SK-N-SH (cell line): ENCODE measurements around the gene ATP7B. TPM values are rescaled to one million over a fixed set of nuclear protein-coding genes. Genes with fewer than 3 reads are reported as not detected.

Experiments used
- CTCF ChIA-PET: fragments of 300-600, 350-600 bp; formaldehyde crosslinking; extraction: SDS; loops from one replicate; lab custom pipeline; 2021; lab: Yijun Ruan, JAX
- POLR2A ChIA-PET: fragments of 350-600 bp; sonication (Branson Sonifier 250); formaldehyde crosslinking; extraction: SDS; loops from one replicate; lab custom pipeline; 2020; ENCODE audit warnings: antibody characterized with exemption, inconsistent platforms; lab: Yijun Ruan, JAX
- DNase-seq: peaks from one replicate; pipeline ENCODE4 v3.0.0; 2012
- H2AFZ ChIP-seq: fragments of 200-600 bp; sonication (generic); 2 replicates; pipeline ENCODE4 v1.8.1; 2016; ENCODE audit warnings: antibody characterized with exemption, mild to moderate bottlenecking, low read depth
- H3F3A ChIP-seq: fragments of 200-600 bp; sonication (generic); replicated peaks from 2 replicates; pipeline ENCODE3; 2016; ENCODE audit warnings: antibody characterized with exemption, mild to moderate bottlenecking; ENCODE audit not compliant: insufficient read depth
- H3K27ac ChIP-seq, 2 experiments: fragments of 200-500 bp in 1 of 2; fragments of 200-600 bp in 1 of 2; sonication (Bioruptor generic) in 1 of 2; sonication (generic), shearing (Covaris generic) in 1 of 2; 2 replicates each; pipeline versions ENCODE4 v1.5.1 to v1.6.1; 2014 to 2016; ENCODE audit warnings: low read depth in 2 of 2, inconsistent platforms in 1 of 2, low read length in 1 of 2, mild to moderate bottlenecking in 1 of 2, mixed read lengths in 1 of 2
- H3K27me3 ChIP-seq: fragments of 200-600 bp; sonication (generic), shearing (Covaris generic); 2 replicates; pipeline ENCODE4 v1.6.1; 2016; ENCODE audit warnings: mixed run types; ENCODE audit not compliant: insufficient read depth
- H3K36me3 ChIP-seq, 2 experiments: fragments of 200-500 bp in 1 of 2; fragments of 200-600 bp in 1 of 2; sonication (Bioruptor generic) in 1 of 2; sonication (generic) in 1 of 2; replicated peaks in 1 of 2; 2 replicates each; pipeline versions ENCODE3 to v1.5.1; 2014 to 2016; ENCODE audit warnings: low read length in 1 of 2, mild to moderate bottlenecking in 1 of 2; ENCODE audit not compliant: insufficient read depth in 2 of 2, control insufficient read depth in 1 of 2
- H3K4me1 ChIP-seq, 2 experiments: fragments of 200-500 bp in 1 of 2; fragments of 200-600 bp in 1 of 2; sonication (Bioruptor generic) in 1 of 2; sonication (generic), shearing (Covaris generic) in 1 of 2; 2 replicates each; pipeline versions ENCODE4 v1.5.1 to v1.6.1; 2014 to 2016; ENCODE audit warnings: low read depth in 1 of 2, low read length in 1 of 2, mixed run types in 1 of 2; ENCODE audit not compliant: insufficient read depth in 2 of 2, control insufficient read depth in 1 of 2
- H3K4me2 ChIP-seq: fragments of 200-600 bp; sonication (generic), shearing (Covaris generic); 2 replicates; pipeline ENCODE4 v1.6.1; 2017; ENCODE audit warnings: mixed run types
- H3K4me3 ChIP-seq, 2 experiments: fragments of 200-500 bp in 1 of 2; fragments of 200-600 bp in 1 of 2; sonication (Bioruptor generic) in 1 of 2; sonication (generic), shearing (Covaris generic) in 1 of 2; 2 replicates each; pipeline versions ENCODE4 v1.5.1 to v1.8.1; 2014 to 2016; ENCODE audit warnings: low read depth in 2 of 2, inconsistent platforms in 1 of 2, low read length in 1 of 2, mild to moderate bottlenecking in 1 of 2, mixed read lengths in 1 of 2, moderate library complexity in 1 of 2
- H3K79me2 ChIP-seq: fragments of 200-600 bp; sonication (generic); 2 replicates; pipeline ENCODE4 v1.8.1; 2017; ENCODE audit warnings: mild to moderate bottlenecking; ENCODE audit not compliant: insufficient read depth
- H3K9ac ChIP-seq: fragments of 200-600 bp; sonication (generic); 2 replicates; pipeline ENCODE4 v1.6.1; 2017; ENCODE audit warnings: mixed run types
- H3K9me2 ChIP-seq: fragments of 200-600 bp; sonication (generic); 2 replicates; pipeline ENCODE4 v1.6.1; 2017; ENCODE audit warnings: mixed run types
- H3K9me3 ChIP-seq: fragments of 200-600 bp; sonication (generic); 2 replicates; pipeline ENCODE4 v1.6.1; 2017; ENCODE audit warnings: mixed run types, mild to moderate bottlenecking, moderate library complexity
- H4K20me1 ChIP-seq: fragments of 200-600 bp; sonication (generic); 2 replicates; pipeline ENCODE4 v1.6.1; 2017; ENCODE audit warnings: mild to moderate bottlenecking, mixed run types; ENCODE audit not compliant: insufficient read depth
- CHD2 ChIP-seq: fragments of 150-350 bp; IDR thresholded peaks from 2 replicates; pipeline ENCODE4 v1.6.1; 2018; ENCODE audit warnings: low read length; ENCODE audit not compliant: partially characterized antibody
- EP300 ChIP-seq, 2 experiments: IDR thresholded peaks; 2 replicates each; pipeline versions ENCODE4 v1.4.0 to v1.6.1; 2012; ENCODE audit warnings: borderline replicate concordance in 1 of 2, low read depth in 1 of 2, low read length in 1 of 2
- FOSL2 ChIP-seq: IDR thresholded peaks from 2 replicates; pipeline ENCODE4 v1.4.0; 2012; ENCODE audit warnings: low read depth, mild to moderate bottlenecking, moderate library complexity, borderline replicate concordance
- FOXJ3 ChIP-seq: sonication (generic); formaldehyde crosslinking; IDR thresholded peaks from 2 replicates; pipeline ENCODE4 v1.5.1; 2020; ENCODE audit warnings: mild to moderate bottlenecking, missing genetic modification reagents
- FOXM1 ChIP-seq: IDR thresholded peaks from 2 replicates; pipeline ENCODE4 v1.4.0; 2012; ENCODE audit warnings: low read depth, mild to moderate bottlenecking
- GABPA ChIP-seq: IDR thresholded peaks from 2 replicates; pipeline ENCODE4 v1.4.0; 2012; ENCODE audit warnings: low read depth, mild to moderate bottlenecking
- MEF2A ChIP-seq: IDR thresholded peaks from 2 replicates; pipeline ENCODE4 v1.4.0; 2012; ENCODE audit warnings: low read depth, borderline replicate concordance
- RAD21 ChIP-seq: IDR thresholded peaks from 2 replicates; pipeline ENCODE4 v1.6.1; 2012; ENCODE audit warnings: mild to moderate bottlenecking, low read length
- RCOR1 ChIP-seq: fragments of 150-350 bp; IDR thresholded peaks from 2 replicates; pipeline ENCODE4 v1.6.1; 2017; ENCODE audit warnings: antibody characterized with exemption, low read length
- RFX5 ChIP-seq: IDR thresholded peaks from 2 replicates; pipeline ENCODE4 v1.6.1; 2012; ENCODE audit warnings: mild to moderate bottlenecking, improper control_type of control experiment, low read length
- SMC3 ChIP-seq: IDR thresholded peaks from 2 replicates; pipeline ENCODE4 v1.6.1; 2012; ENCODE audit warnings: low read depth, low read length, improper control_type of control experiment
- YY1 ChIP-seq: IDR thresholded peaks from 2 replicates; pipeline ENCODE4 v1.4.0; 2012; ENCODE audit warnings: low read depth, mild to moderate bottlenecking
- WGBS: methylation state at CpG from one replicate; pipeline ENCODE4 v1.1.6; 2017; ENCODE audit warnings: low lambda C conversion rate; 5-methylcytosine and 5-hydroxymethylcytosine counted together
- polyA plus RNA-seq, 3 experiments: library from polyadenylated mRNA; depleted of rRNA; stranded (reverse); fragments of >200 nt; gene quantifications; 2 replicates each; pipeline ENCODE4 v1.2.3, GENCODE V29; 2012
- TF ChIP-seq, protein P1 (sequence below): IDR thresholded peaks from 2 replicates; pipeline ENCODE4 v1.6.1; 2012; ENCODE audit warnings: mild to moderate bottlenecking, low read depth, low read length, moderate library complexity
- TF ChIP-seq, protein P2 (sequence below): fragments of 200-600 bp; sonication (generic); IDR thresholded peaks from 2 replicates; pipeline ENCODE4 v1.6.1; 2017; ENCODE audit warnings: antibody characterized with exemption, mild to moderate bottlenecking, moderate library complexity
- TF ChIP-seq, protein P3 (sequence below): fragments of 150-350 bp; IDR thresholded peaks from 2 replicates; pipeline ENCODE4 v1.6.1; 2017; ENCODE audit warnings: antibody characterized with exemption, low read length, low read depth, borderline replicate concordance
- TF ChIP-seq, protein P4 (sequence below): IDR thresholded peaks from 2 replicates; pipeline ENCODE4 v1.4.0; 2012; ENCODE audit warnings: low read depth, borderline replicate concordance

ATP7B gene
- polyA plus RNA-seq, 1 of the 3 experiments (the other 2 are of a cell fraction), result 4.4 TPM

DNA sequence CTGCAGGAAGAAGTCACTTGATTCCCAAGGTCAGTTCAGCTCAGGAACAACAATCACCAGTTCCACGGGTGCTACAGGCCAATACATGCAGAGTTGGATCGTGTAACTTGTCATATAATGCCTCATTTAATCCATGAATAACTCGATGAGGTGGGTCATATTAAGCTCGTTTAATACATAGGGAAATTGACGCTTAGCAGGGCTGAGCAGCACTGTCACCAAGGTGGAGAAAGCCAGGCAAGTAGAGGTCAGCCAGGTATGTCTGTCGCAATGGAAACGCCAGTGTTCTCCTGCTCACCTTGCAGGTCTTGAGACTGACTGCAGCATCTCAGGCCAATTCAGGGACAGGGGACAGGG lies 97.1 kb downstream of the ATP7B start:
- no peaks in the 10 kb centered on the region for H4K20me1 ChIP-seq
- ChIA-PET CTCF (interaction anchor here (0.9 to 1.6 kb wide), 4 partner anchors 18 to 214 kb away, joined by 3 to 4 read pairs (median 3); no protein-coding TSS in a partner anchor), POLR2A (no interaction called here)
- H3K4me2 ChIP-seq, result no peak overlapping the region
- no peaks in the 10 kb centered on the region for H3K79me2 ChIP-seq
- WGBS, result 51% methylated on average over 7 of the region's 7 CpGs
- H3K27me3 ChIP-seq, result no peaks in the 10 kb centered on the region
- H3F3A ChIP-seq, result no peaks in the 10 kb centered on the region
- DNase-seq, result no peak
- no peak overlapping the region for H2AFZ ChIP-seq
- no peak overlapping the region for H3K27ac ChIP-seq
- TF ChIP-seq RFX5, result no peak
- TF ChIP-seq, protein P1, sequence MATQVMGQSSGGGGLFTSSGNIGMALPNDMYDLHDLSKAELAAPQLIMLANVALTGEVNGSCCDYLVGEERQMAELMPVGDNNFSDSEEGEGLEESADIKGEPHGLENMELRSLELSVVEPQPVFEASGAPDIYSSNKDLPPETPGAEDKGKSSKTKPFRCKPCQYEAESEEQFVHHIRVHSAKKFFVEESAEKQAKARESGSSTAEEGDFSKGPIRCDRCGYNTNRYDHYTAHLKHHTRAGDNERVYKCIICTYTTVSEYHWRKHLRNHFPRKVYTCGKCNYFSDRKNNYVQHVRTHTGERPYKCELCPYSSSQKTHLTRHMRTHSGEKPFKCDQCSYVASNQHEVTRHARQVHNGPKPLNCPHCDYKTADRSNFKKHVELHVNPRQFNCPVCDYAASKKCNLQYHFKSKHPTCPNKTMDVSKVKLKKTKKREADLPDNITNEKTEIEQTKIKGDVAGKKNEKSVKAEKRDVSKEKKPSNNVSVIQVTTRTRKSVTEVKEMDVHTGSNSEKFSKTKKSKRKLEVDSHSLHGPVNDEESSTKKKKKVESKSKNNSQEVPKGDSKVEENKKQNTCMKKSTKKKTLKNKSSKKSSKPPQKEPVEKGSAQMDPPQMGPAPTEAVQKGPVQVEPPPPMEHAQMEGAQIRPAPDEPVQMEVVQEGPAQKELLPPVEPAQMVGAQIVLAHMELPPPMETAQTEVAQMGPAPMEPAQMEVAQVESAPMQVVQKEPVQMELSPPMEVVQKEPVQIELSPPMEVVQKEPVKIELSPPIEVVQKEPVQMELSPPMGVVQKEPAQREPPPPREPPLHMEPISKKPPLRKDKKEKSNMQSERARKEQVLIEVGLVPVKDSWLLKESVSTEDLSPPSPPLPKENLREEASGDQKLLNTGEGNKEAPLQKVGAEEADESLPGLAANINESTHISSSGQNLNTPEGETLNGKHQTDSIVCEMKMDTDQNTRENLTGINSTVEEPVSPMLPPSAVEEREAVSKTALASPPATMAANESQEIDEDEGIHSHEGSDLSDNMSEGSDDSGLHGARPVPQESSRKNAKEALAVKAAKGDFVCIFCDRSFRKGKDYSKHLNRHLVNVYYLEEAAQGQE, result no peak
- TF ChIP-seq RCOR1, result no peak
- no peak for TF ChIP-seq FOSL2
- TF ChIP-seq, protein P2, sequence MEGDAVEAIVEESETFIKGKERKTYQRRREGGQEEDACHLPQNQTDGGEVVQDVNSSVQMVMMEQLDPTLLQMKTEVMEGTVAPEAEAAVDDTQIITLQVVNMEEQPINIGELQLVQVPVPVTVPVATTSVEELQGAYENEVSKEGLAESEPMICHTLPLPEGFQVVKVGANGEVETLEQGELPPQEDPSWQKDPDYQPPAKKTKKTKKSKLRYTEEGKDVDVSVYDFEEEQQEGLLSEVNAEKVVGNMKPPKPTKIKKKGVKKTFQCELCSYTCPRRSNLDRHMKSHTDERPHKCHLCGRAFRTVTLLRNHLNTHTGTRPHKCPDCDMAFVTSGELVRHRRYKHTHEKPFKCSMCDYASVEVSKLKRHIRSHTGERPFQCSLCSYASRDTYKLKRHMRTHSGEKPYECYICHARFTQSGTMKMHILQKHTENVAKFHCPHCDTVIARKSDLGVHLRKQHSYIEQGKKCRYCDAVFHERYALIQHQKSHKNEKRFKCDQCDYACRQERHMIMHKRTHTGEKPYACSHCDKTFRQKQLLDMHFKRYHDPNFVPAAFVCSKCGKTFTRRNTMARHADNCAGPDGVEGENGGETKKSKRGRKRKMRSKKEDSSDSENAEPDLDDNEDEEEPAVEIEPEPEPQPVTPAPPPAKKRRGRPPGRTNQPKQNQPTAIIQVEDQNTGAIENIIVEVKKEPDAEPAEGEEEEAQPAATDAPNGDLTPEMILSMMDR, result no peak
- TF ChIP-seq YY1, result no peak
- TF ChIP-seq CHD2, result no peak
- no peak for TF ChIP-seq FOXJ3
- TF ChIP-seq FOXM1, result no peak
- no peak for TF ChIP-seq GABPA
- TF ChIP-seq, protein P3, sequence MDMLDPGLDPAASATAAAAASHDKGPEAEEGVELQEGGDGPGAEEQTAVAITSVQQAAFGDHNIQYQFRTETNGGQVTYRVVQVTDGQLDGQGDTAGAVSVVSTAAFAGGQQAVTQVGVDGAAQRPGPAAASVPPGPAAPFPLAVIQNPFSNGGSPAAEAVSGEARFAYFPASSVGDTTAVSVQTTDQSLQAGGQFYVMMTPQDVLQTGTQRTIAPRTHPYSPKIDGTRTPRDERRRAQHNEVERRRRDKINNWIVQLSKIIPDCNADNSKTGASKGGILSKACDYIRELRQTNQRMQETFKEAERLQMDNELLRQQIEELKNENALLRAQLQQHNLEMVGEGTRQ, result no peak
- TF ChIP-seq RAD21, result no peak
- TF ChIP-seq, protein P4, sequence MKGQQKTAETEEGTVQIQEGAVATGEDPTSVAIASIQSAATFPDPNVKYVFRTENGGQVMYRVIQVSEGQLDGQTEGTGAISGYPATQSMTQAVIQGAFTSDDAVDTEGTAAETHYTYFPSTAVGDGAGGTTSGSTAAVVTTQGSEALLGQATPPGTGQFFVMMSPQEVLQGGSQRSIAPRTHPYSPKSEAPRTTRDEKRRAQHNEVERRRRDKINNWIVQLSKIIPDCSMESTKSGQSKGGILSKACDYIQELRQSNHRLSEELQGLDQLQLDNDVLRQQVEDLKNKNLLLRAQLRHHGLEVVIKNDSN, result no peak
- TF ChIP-seq EP300 (IDR thresholded peaks at IDR 0.05; ENCODE audit: borderline replicate concordance in 1 of 2, low read depth in 1 of 2, low read length in 1 of 2), result no peak
- no peak for TF ChIP-seq SMC3
- TF ChIP-seq MEF2A, result no peak
- TF ChIP-seq, all 33 proteins: peak for 0
- H3K9me2 ChIP-seq, result no peaks in the 10 kb centered on the region
- no peak overlapping the region for H3K9ac ChIP-seq
- H3K9me3 ChIP-seq, result no peaks in the 10 kb centered on the region
- H3K4me3 ChIP-seq, result no peak overlapping the region
- peaks cover 0 to 5% of the 10 kb centered on the region in 2 experiments; a peak in 1 of 4 replicates for H3K4me1 ChIP-seq
- no peaks in the 10 kb centered on the region for H3K36me3 ChIP-seq
